GM18873 (cell line): Measurements from ENCODE around the gene CXCL12.

ENCODE experiments used
- ATAC-seq: cut with Tn5 transposase; IDR thresholded peaks from one replicate; pipeline ENCODE4 v1.9.1; 2021; ENCODE audit warnings: mild to moderate bottlenecking, moderate library complexity, moderate number of reproducible peaks; ENCODE audit not compliant: unreplicated experiment, low FRiP score

The CXCL12 gene

DNA sequence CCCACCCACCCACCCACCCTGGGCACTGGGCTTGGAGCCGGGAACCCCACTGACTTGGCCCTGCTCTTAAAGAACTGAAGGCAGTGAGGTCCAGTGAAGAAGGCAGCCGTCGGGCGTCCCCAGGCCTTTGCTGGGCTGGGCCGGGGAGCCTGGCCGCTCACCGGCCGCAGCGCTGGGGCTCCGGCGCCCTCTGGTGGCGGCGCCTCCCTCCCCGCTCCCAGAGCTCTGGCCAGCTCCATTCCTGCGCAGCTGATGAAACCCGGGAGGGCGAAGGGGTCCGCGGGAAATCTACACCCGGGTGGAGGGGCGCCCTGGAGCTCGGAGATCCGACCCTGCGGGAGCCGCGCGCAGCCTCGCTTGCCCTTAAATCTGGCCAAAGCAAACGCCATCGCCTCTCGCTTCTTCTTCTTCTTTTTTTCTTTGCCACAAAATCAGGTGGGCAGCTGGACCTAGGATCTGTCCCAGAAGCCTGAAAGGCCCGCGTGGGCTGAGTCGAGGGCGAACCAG, 1.7 kb upstream of the CXCL12 start:
- ATAC-seq, result no peak

DNA sequence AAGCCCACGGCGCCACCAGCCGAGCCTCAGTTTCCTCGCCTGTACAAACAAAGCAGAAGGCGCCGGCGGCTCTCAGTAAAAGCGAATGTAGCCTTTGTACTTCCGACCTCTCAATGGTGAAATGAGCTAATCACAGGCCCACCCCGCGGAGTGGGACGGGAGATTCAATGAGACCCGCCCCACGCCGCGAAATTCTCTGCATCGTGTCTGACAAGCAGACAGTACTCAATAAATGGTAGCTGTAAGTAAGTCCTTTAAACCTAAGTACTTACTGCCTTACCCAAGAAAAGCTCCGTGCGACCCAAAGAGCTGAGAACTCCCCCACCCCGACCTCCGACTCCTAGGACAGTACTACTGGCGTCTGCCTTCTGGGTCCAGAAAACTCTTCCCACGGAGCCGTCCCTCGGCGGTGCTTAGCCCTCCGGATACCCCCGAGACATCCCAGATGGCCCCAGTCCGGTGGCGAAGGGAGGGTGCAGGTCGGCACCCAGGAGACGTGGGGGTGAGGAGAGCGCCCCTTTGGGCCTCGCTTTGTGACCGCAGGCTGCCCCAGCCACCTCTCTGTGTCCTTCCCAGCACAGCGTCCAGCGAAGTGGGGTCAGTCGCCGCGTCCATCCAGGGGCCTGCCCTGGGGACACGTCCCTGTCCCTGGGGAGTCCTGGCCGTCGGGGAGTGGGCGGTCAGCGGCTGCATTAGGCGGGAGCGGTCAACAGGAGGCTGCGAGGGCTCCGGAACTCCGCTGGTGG, 972 bp upstream of the CXCL12 start:
- no peak for ATAC-seq

DNA sequence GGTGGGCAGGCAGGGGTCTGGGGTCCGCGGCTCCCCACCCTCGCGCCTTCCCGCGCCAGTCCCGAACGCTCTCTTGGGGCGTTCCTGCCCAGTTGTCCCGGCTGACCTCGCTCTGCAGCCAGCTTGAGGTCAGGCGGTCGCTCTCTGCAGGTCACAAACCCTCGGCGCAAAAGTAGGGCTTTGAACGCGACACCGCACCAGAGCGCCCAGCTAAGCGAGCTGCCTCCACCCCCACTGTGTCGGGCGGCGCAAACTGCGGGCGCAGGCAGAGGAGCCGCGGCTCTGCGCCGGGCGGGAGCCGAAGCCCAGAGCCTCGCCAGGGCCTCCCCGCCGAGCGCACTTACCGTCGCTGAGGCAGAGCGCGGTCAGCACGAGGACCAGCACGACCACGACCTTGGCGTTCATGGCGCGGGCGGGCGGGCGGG, 284 bp downstream of the CXCL12 start:
- ATAC-seq, result no peak

DNA sequence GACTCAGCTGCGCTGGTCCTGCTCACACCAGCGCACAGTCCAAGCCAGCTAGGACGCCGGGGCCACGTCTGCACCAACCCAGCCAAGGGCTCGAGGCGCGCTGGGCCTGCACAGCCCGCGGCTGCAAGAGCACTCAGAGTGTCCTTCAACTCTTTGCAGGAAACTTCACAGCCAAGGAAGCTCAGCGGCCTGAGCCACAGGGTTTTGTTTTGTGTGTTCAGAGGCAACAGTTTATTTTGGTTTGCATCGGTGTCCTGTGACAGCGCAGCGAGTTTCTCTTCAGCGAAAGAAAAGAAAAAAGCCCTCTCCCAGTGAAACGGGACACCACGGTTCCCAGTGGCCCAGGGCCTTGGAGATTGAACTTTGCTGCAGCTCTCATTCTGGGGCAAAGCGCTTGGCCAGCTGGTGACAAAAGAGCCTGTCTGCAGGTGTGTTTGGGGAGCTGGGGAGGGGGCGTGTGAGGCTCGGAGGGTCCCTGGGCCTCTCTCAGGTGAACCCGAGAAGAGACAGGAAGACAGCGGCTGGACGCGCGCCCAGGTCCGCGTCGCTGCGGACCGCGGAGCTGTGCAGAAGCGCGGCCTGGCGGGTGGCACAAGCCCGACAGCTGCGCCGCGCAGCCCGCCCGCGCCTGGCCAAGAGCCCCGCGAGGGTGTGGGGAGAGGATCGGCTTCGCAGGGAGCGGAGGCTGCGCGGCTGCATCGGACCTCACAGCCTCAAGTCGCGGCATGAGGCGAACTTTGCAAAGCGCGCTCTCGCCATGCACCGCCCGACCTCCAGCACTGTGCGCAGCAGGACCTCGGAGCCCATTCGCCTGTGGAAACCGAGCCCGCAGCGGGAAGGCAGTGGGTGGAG, 922 bp downstream of the CXCL12 start:
- ATAC-seq, result no peak

DNA sequence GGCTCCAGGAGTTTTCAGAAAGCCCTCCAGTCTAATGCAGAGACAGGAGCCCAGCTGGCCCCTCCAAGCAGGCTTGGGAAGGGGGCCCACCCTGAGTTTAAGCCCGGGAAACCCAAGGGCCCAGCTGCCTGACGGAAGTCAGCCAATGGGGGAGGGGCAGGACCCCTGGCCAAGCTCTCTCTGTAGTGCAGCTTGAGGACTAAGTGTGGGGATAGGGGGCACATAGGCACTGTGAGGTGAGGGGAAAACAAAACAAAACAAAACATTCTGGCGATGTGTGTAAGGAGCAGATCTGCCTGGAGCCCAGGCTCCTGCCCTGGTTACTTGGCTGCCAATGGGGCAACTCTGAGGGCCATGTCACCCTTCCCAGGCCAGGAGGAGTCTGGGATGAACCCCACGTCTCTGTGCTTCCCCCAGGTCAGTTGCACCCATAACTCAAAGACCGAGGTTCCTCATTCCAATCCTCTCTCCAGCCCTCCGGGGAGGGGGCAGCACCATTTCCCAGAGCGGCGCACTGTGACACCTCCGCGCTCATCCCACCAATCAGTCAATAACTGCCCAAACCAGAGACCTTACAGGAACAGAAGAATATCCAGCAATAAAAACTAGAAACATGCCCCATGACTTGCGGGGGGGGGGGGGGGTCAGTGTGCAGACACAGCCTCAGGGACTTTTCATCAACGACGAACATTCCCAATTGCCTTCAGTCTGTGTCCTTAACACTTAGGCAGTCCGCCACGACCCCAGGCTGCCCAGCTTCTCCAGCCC, 1.7 kb downstream of the CXCL12 start:
- no peak for ATAC-seq

DNA sequence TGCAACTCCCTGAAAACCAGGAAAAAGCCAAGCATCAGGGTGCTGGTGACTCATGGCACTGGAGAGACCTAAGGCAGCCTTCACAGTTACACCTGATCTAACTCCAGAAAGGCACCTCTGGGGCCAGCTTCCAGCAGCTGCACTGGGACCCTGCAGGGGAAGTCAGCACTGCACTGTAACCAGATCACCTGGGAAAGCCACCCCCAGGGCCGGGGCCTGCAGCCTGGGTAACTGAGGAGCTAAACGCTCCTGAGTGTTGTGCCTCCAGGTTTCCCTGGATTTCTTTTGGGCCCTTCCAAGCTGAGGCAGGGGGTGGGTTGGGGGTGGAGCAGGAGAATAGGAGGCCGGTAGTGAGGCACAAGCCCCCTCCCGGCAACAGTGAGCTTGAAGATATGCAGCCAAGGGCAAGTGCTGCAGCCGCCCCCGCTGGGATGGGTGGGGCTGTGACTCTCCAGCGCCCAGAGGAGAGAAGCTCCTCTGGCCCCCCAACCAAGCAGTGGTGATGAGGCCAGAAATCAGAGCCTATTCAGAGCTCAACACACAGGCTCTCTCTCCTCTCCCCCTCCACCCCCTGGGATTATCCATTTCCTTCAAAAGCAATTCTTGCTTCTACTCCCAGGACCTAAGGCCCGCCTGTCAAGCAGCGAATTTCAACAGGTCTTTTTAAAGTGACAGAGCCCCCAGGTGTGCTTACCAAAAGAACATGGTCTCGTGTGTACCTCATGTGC, 2.6 kb downstream of the CXCL12 start:
- ATAC-seq, result no peak

DNA sequence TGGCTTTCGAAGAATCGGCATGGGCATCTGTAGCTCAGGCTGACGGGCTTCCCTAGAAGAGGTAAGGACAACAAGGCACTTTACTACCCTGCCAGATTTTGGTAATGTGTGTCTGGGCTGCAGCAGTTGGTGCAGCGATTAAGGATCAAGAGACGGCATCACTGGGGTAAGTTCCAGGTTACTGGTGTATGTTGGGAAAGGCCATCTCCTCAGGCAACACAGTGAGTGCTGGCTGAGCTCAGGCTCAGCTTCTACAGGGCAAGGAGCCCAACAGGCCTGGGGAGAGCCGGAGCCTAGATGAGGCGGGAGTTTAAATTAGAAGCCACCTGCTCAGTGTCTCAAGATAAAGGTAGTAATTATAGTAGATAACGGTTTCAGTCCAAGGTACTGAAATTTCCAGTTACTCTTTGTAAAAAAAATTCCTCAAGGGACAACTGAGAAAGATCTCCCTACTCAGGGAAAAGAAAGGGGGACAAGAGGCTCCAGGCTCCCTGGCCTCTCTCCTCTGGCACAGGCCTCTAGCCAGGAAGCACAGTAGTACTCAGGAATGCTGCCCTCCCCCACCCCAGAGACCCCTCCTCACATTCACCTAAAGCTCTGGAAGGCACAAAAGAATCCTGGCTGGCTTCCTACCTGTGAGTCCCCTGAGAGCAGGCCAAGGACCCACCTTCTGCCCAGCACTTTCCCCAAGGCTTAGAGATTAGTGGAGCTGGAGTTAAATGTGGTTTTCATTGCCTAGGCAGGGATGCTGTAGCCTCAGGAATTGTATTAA, 3.9 kb downstream of the CXCL12 start:
- ATAC-seq, result no peak

DNA sequence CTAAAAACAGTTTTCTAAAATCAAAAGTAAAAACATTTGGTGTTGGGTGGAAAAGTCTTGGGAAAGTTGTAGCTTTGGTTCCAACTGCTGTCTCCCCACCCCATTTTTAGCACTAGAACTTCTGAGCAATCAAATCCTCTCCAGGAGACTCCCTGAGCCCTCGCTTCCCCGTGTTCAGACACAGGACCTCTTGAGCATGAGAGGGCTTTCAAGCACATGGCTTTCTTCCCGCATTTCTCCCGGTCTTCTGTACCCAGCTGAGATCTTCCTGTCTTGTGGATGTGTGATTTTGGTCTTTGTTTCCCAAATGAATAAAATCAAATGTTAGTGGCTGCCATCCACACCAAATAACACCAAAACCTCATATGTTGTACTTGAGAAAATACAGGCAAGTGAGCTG, 5.0 kb downstream of the CXCL12 start:
- ATAC-seq, result no peak

DNA sequence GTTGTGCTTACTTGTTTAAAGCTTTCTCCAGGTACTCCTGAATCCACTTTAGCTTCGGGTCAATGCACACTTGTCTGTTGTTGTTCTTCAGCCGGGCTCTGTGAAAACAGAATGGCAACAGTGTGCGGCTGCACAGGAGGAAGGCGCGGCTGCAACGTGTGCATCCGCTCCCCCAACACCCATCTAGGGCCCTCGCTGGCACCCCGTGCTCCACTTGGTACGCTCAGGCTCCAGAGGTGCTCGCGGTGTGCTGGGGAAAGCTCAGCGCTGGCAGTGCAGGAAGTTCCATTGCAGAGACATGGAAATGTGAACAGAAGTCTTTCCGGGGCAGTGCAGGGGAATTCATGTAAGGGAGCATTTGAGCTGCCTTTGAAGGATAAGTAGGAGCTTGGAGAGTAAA, 6.3 kb downstream of the CXCL12 start:
- no peak for ATAC-seq

DNA sequence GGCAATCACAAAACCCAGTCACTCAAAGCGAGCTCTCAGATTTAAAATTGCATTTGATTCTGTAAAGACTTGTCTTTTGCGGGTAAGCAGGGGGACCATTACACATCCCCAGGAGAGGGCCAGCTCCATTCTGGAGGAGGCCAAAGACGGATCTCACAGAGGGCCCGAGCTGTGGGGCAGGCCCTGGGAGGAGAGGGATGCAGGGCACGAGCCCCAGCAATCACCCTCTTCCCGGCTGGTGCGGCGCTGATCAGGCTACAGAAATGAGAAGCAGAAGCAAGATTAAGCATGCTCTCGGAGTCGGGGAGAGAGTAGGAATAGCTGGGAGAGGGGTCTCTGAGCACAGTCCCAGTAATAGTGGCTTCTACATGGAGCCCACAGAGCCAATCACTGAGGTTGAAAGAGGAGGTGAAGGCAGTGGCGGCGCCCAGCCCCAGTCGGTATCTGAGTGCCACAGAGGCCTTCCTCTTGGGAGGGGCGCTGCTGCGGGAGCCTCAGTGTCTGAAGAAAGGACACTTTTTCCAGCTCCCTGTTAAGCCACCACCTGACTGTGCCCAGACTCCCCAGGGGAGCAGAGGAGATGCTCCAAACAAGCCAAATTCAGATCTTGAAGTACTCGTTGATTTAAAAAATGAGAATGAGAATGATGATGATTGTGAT, 7.1 kb downstream of the CXCL12 start:
- no peak for ATAC-seq

DNA sequence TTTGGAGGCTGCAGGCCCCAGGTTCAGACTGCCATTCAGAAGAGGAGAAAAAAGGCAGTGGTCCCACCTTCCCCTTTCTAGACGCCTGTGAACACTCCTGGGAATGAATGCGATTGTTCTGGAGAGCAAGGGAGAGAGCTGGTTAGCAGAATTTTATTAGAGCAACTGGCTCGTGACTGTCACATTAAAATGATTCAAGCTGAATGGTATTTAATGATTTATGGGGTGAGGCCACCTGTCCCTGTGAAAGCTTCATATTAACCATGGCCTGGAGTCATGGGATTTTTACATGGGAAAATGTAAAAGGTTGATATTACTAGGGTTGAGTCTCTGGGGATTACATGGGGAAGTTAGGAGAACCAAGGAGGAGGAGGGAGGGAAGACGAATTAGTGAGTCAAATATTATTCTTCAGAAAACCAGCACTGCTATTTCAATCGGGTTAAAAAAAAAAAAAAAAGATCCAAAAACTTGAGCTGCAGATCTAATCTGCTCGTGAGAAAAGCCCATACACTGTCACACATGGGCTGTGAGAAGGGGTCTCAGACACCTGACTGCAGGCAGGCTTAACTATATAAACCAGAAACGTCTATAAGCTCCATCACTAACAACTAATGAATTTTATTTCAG, 8.3 kb downstream of the CXCL12 start:
- no peak for ATAC-seq

DNA sequence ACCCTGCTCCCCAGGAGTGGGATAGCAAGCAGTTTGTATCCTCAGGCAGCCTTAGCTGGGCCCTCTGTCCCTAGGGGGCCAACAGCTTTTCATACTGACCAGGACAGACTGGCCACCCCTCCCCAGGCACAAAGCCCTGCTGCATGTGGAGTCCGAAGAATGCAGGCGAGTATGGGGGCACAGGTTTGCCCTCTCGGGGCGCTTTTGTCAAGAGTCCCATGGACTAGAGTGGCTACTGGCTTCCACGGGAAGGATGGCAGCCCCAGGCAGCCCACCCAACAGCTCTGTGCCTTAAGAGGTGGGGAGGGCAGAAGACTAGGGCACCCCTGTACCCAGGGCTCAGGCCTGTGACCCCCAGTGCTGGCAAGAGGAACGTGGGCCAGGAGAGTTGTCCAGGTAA, 10.7 kb downstream of the CXCL12 start:
- ATAC-seq, result no peak

DNA sequence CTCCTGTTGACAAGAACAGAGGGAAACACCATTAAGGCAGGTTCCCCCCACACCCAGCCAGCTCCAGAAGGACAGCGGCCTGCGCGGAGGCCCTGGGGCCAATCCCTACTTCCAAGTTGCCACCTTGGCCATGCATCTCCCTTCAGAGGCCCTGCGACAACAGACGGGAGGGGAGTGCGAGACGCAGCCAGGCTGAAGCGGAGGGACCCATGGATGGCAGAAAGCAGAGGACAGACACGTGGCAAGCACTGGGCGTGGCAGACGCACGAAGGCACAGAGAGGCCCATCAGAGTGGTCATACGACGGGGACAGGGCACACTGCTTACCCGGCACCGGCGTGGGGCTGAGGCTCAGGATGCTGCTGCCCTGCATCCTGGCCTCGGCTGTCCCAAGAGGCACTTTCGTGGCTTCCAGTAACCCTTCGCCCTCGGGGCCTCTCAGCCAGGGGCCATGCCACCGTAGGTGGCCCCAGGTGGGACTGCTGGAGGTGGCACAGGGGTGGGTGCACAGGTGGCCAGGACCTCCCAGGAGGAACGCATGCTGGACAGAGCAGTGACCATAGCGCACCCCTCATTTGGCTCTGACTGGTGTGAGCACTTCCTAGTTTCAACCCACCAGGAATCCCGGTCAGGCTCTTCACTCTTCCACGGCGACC, 11.4 kb downstream of the CXCL12 start:
- ATAC-seq, result no peak

DNA sequence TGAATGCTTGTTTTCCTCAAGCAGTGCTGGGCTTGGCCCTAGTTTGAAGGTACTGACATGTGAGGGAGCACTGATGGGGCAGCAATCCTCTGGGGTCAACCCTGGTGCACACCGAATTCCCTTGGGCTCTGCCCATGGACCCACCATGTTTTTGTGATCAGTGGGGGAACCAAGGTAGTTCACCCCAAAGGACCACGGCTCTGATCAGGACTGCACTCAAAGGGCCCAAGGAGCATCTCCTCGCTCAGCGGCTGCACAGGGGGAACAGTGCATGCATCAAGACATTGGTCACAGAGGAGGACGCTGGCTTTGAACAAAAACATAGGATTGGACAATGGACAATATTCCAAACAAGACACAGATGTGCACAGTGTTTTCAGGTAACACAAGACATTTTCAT, 12.7 kb downstream of the CXCL12 start:
- no peak for ATAC-seq

DNA sequence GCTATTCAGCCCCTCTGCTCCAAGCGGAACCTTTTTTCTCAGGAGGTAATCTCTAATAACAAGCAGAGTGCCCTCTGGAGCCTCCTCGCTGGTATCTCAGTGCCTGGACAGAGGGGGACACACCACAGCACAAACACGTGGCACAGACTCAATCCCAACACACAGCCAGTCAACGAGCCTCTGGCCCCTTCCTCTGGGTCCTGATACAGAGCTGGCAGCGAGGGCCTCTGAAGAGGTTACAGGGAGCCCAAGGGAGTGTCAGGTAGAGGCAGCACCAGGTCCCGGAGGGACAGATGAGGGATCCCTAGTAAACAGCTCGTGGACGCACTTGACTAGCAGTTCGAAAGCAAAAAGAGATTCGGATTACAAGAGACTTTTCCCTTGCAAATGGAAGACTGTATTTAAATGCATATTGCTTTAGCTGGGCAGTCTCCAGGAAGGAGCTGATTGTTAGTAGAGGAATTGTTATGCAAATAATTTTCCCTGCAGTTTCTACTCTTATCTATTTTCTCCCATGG, 14.1 kb downstream of the CXCL12 start:
- no peak for ATAC-seq

DNA sequence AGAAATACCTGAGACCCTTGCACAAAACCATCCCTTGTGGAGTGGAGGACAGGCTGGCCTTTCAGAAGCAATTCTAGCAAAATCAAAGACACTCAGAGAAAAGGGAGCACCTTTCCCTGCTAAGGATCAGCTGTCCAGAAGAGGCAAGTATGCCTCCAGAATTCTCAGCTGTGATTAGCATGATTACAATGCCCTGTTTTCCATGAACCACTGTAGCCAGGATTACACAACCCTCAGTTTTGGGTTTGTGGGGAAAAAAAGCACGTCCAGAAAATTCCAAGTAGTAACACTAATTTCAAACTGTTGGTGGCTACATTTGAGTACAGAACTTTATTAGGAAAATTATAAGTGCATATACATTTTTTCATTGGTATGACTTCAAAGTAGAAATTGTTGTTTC, 15.0 kb downstream of the CXCL12 start:
- no peak for ATAC-seq

DNA sequence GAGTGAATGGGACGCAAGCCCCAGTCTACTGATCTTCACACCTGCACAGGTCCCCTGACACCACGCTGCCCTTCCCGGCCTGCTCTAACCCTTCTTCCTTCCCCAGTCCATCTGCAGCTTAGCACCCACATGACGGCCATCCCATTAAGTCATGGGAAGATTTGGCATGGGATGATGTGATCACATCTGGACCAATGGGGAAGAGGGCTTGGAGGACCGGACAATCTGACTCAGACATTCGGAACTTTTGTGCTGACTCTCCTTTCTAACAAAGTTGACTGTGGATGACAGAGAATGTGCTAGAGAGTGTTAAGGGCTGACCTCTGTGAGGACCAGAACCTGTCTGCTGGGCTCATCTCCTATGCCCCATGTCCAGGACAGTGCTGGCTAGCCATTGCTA, 15.6 kb downstream of the CXCL12 start:
- ATAC-seq, result no peak

DNA sequence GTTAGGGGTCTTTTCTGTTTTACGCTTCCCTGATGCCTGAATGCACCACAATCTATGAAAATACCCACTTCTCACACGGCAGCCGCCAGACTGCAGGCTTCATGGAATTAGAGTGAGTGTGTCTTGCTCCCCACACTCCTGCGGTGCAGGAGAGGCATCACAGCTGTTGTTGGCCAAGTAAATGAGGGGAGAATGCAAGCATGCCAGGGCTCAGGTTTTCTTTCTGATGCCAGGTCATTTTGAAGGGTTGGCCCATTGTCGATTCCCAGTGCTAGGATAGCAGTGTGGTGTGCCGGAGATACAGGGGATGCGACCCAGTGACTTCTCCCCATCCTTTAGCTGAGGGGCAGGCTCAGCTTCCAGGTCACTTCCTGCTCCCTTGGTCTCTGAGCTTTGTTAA, 16.3 kb downstream of the CXCL12 start:
- no peak for ATAC-seq
